B cell (primary cell): ENCODE data around the gene VSTM2L.

Experiments
- EZH2 ChIP-seq: IDR thresholded peaks from 2 replicates; pipeline ENCODE4 v1.6.1; 2012; ENCODE audit warnings: borderline replicate concordance, low read depth, mild to moderate bottlenecking, moderate library complexity, low read length; ENCODE audit not compliant: insufficient read depth, poor library complexity, severe bottlenecking
- TF ChIP-seq, protein P1 (sequence below): fragments of 200-600 bp; IDR thresholded peaks from one replicate; pipeline ENCODE4 v1.8.0; 2022; ENCODE audit warnings: antibody characterized with exemption, mild to moderate bottlenecking

DNA sequence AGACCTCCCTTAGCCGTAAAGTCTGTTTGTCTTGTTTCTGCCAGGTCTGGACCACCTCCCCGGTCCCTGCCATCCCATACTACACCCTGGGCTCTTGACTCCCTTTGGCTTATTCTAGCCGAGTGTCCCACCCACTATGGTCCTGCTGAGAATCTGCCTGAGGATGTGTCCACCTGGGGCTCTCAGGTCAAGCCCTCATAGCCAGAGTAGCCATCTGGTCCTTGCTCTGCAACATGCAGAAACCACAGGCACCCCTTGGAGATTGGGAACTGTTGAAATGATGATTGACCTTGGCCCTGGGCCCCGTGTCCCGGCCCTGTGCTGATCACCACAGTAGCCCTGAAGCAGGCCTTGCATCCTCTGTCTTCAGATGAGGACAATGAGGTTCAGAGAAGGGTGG, 44.0 kb downstream of the VSTM2L start:
- TF ChIP-seq, protein P1, sequence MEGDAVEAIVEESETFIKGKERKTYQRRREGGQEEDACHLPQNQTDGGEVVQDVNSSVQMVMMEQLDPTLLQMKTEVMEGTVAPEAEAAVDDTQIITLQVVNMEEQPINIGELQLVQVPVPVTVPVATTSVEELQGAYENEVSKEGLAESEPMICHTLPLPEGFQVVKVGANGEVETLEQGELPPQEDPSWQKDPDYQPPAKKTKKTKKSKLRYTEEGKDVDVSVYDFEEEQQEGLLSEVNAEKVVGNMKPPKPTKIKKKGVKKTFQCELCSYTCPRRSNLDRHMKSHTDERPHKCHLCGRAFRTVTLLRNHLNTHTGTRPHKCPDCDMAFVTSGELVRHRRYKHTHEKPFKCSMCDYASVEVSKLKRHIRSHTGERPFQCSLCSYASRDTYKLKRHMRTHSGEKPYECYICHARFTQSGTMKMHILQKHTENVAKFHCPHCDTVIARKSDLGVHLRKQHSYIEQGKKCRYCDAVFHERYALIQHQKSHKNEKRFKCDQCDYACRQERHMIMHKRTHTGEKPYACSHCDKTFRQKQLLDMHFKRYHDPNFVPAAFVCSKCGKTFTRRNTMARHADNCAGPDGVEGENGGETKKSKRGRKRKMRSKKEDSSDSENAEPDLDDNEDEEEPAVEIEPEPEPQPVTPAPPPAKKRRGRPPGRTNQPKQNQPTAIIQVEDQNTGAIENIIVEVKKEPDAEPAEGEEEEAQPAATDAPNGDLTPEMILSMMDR = no peak
- no peak for TF ChIP-seq EZH2
